Stimulated activated CD4-positive, alpha-beta T cell treated with anti-CD3 and anti-CD28 coated beads, Interleukin-1b, Interleukin-23, amount 100 ng/mL, for 48 hours (primary cell): ENCODE results near the gene CRADD.
A peak's percentile ranks its signal among the peaks of the same experiment; 100 is the strongest.
"Not testable (repeated sequence)": the region's sequence is repeated elsewhere in the genome, so short reads cannot be mapped to it uniquely, and the experiment has no call there.

Experiments
- DNase-seq: peaks from one replicate; pipeline ENCODE4 v3.0.0-alpha.2; 2020

CRADD gene

GRCh38 chr12:93850481-93851256 lies 173.5 kb downstream of the CRADD start:
- no peak for DNase-seq

GRCh38 chr12:93851257-93851671 lies 174.1 kb downstream of the CRADD start:
- DNase-seq = peak; percentile 16

- DNase-seq = no peak
Measured at GRCh38 chr12:93852173-93852591, 175.0 kb downstream of the CRADD start.

- DNase-seq = no peak
Measured at GRCh38 chr12:93853698-93854478, 176.7 kb downstream of the CRADD start.

- DNase-seq = no peak
Measured at GRCh38 chr12:93855261-93855660, 178.1 kb downstream of the CRADD start.

- DNase-seq = no peak
Measured at GRCh38 chr12:93856611-93857010, 179.4 kb downstream of the CRADD start.

GRCh38 chr12:93857279-93857938 lies 180.2 kb downstream of the CRADD start:
- DNase-seq = no peak

- DNase-seq = no peak
Measured at GRCh38 chr12:93857991-93858447, 180.8 kb downstream of the CRADD start.

- no peak for DNase-seq
Measured at GRCh38 chr12:93860668-93861373, 183.6 kb downstream of the CRADD start.

GRCh38 chr12:93862424-93862823 lies 185.2 kb downstream of the CRADD start:
- DNase-seq = no peak

GRCh38 chr12:93865751-93866150 lies 188.6 kb downstream of the CRADD start:
- no peak for DNase-seq

- no peak for DNase-seq
Measured at GRCh38 chr12:93868771-93869170, 191.6 kb downstream of the CRADD start.

GRCh38 chr12:93870020-93870795 lies 193.0 kb downstream of the CRADD start:
- DNase-seq = no peak

- DNase-seq = not testable (repeated sequence)
Measured at GRCh38 chr12:93871566-93871965, 194.4 kb downstream of the CRADD start.

- DNase-seq = no peak
Measured at GRCh38 chr12:93873561-93873960, 196.4 kb downstream of the CRADD start.

GRCh38 chr12:93875157-93875556 lies 198.0 kb downstream of the CRADD start:
- no peak for DNase-seq

GRCh38 chr12:93876360-93876759 lies 199.2 kb downstream of the CRADD start:
- no peak for DNase-seq

- DNase-seq = no peak
Measured at GRCh38 chr12:93877446-93877845, 200.3 kb downstream of the CRADD start.

GRCh38 chr12:93879476-93880421 lies 202.6 kb downstream of the CRADD start:
- no peak for DNase-seq

- no peak for DNase-seq
Measured at GRCh38 chr12:93880853-93881522, 203.8 kb downstream of the CRADD start.
